Epithelial cell of esophagus (primary cell): ENCODE results near the gene P4HB.
A peak's percentile ranks its signal among the peaks of the same experiment; 100 is the strongest.

Experiments
- DNase-seq: peaks from one replicate; pipeline ENCODE4 v3.0.0; 2010; ENCODE audit warnings: low read depth
- H3K4me3 ChIP-seq: 2 replicates; pipeline ENCODE4 v1.5.1; 2011; ENCODE audit warnings: mild to moderate bottlenecking, low read length, control low read depth
- TF ChIP-seq, protein P1 (sequence below): IDR thresholded peaks from 2 replicates; pipeline ENCODE4 v1.5.1; 2011; ENCODE audit warnings: low read depth, mild to moderate bottlenecking, low read length, control low read depth, inconsistent platforms; ENCODE audit not compliant: insufficient read depth; ENCODE audit errors: missing control alignments

The P4HB gene

GRCh38 chr17:81822996-81823819, 37.1 kb downstream of the P4HB start:
- DNase-seq = no peak
- TF ChIP-seq, protein P1, sequence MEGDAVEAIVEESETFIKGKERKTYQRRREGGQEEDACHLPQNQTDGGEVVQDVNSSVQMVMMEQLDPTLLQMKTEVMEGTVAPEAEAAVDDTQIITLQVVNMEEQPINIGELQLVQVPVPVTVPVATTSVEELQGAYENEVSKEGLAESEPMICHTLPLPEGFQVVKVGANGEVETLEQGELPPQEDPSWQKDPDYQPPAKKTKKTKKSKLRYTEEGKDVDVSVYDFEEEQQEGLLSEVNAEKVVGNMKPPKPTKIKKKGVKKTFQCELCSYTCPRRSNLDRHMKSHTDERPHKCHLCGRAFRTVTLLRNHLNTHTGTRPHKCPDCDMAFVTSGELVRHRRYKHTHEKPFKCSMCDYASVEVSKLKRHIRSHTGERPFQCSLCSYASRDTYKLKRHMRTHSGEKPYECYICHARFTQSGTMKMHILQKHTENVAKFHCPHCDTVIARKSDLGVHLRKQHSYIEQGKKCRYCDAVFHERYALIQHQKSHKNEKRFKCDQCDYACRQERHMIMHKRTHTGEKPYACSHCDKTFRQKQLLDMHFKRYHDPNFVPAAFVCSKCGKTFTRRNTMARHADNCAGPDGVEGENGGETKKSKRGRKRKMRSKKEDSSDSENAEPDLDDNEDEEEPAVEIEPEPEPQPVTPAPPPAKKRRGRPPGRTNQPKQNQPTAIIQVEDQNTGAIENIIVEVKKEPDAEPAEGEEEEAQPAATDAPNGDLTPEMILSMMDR = no peak
- no peak overlapping the region for H3K4me3 ChIP-seq

DNA sequence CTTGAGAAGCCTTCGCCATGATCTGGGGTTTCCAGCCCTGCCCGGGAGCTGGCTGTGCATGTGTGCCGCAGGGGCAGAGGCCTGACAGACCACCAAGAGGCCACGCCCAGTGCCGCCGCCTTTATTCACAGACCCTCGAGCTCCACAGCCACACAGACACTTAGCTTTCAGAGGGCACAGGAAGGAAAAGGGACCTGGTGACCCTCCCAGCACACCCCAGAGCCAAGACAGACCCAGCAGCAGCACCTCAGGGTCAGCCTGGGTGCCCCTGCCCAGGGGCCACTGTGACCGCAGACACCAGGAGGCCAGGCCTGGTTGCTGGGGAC, 38.1 kb downstream of the P4HB start:
- TF ChIP-seq, protein P1 = no peak
- DNase-seq = no peak

GRCh38 chr17:81821603-81822311, 38.6 kb downstream of the P4HB start:
- peak; percentile 77 for DNase-seq
- TF ChIP-seq, protein P1 = peak; percentile 72
- H3K4me3 ChIP-seq = no peak overlapping the region

More for the DNA sequence above, 38.1 kb downstream of the P4HB start:
- no peak overlapping the region for H3K4me3 ChIP-seq

GRCh38 chr17:81821147-81821546, 39.2 kb downstream of the P4HB start:
- peak; percentile 54 for DNase-seq
- TF ChIP-seq, protein P1 = no peak
- H3K4me3 ChIP-seq = no peak overlapping the region

DNA sequence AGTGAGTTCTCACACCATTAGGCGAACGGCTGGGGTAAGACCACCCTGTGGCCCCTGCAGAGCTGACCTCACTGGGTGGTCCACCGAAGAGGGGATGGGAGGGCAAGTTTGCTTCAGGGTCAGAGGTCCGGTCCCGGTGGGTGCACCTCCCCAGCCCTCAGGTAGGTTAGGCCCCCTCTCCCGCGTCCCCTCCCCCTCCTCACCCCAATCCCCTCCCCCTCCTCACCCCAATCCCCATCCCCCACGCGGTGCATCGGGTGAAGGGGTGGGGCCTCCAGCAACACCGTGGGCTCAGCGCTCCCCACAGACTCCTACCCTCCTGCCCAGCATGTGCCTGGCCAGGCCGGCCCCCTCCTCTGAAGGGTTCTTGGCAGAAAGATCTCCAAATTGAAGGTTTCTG, 40.6 kb downstream of the P4HB start:
- no peak for DNase-seq
- TF ChIP-seq, protein P1 = no peak
- H3K4me3 ChIP-seq = no peak overlapping the region

GRCh38 chr17:81817758-81818147, 42.6 kb downstream of the P4HB start:
- DNase-seq = no peak
- H3K4me3 ChIP-seq = no peak overlapping the region
- TF ChIP-seq, protein P1 = no peak
